Fibroblast of the conjunctiva (primary cell): ENCODE measurements around the gene YARS1.

Source experiments
- DNase-seq: peaks from one replicate; pipeline ENCODE4 v3.0.0-alpha.2; 2010; ENCODE audit warnings: low read depth

Gene YARS1

GRCh38 chr1:32765570-32766327 lies 51.4 kb downstream of the YARS1 start:
- DNase-seq: no peak

DNA sequence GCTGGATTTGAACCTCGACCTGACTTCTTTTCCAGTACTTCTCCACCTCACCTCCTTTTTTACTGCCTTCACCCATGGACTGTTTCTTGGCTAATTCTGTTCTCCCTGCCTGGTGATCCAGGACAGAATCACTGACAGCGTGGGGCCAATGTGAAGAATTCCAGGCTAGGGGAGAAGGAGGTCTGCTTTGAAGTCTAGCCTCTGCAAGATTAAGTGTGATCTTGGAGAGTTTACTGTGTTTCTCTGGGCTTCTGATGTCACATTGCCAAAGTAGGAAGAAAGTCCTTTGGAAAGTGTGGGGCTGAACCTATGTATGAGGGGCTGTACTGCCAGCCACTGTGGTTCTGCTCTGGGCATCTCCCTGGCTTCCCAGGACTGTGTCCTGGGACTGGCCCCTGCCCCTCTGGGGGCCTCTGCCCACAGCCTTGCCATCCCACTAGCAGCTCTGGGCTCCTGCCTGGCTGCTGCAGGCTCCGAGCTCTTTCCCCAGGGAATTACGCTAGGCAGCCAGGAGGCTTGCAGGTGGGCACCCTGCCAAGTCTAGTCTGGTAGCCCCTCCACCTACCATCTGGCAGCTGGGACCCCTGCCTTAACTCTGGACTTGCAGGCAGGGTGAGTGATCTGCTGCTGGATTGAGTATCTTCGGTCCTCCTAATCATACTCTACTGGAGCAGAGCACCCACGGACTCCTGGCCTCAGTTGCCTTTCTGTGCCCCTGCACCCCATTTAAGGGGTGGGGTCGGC lies 52.2 kb downstream of the YARS1 start:
- no peak for DNase-seq

GRCh38 chr1:32763221-32763620 lies 53.9 kb downstream of the YARS1 start:
- DNase-seq: no peak

DNA sequence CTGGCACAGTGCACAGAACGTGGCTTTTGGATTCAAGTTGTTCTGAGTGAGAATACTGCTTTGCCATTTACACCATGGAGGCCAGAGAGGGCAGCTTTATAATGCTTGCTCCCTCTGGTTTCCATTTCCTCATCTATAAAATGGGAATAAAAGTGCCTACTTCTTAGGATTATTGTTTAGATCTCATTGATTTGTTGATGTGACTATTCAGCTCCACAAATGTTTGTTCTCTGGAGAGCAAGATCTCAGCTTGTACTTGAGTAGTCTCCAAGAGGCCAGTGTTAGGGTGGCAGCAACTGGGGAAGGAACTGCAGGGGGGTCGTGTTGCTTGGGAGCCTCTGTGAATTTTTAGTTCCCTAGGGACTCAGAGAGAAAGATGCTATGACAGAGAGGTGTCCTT lies 55.2 kb downstream of the YARS1 start:
- DNase-seq: no peak

GRCh38 chr1:32761253-32761877 lies 55.8 kb downstream of the YARS1 start:
- no peak for DNase-seq

GRCh38 chr1:32759997-32760623 lies 57.0 kb downstream of the YARS1 start:
- DNase-seq: no peak

GRCh38 chr1:32759521-32759981 lies 57.6 kb downstream of the YARS1 start:
- no peak for DNase-seq

DNA sequence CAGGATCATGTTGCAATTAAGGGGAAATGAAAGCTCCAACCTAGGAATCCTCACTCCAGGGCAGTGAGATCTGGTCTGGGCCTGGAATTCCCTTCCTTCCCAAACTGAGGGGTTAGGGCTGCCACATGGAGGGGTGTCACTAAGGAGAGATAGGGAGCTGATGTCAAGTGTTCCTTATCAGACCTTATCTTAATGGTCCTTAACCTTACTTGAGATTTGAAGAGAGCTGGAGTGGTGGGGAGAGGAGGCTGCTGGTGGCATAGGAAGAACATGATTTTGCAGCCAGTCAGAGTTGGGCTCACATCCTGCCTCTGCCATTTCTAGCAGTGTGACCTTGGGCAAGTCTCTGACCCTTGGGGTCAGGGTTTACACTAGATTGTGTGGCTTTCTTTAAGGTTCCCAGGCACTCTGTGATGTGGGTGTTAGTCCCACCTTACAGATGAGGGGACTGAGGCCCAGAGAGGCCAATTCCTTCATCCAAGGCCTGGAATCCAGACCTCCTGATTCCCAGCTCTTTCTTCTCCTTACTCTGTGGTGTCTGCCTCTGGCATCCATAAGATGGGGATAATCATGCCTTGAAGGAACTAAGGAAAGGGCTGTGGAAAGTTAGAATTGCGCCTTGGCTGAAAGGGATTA lies 58.2 kb downstream of the YARS1 start:
- DNase-seq: no peak

- no peak for DNase-seq
Observed at GRCh38 chr1:32758177-32758794, 58.9 kb downstream of the YARS1 start.

- no peak for DNase-seq
Observed at GRCh38 chr1:32757213-32757895, 59.8 kb downstream of the YARS1 start.

DNA sequence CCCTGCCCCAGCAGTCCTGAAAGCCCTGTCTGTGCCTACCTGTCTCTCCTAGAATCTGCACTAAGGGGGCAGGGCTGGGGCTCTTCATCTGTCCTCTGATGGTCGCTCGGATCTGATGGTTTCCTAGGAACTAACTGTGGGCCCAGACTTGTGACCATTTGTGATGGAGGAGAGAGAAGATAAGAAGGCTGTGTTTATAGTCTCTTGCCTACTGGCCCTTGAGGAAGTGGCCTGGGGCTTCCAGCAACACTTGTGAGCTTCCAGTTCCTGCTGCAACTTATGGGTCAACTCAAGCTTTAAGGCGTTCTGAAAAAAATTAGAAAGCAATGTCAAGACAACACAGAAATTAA lies 61.4 kb downstream of the YARS1 start:
- no peak for DNase-seq

GRCh38 chr1:32755098-32755809 lies 61.9 kb downstream of the YARS1 start:
- no peak for DNase-seq

GRCh38 chr1:32754317-32755097 lies 62.7 kb downstream of the YARS1 start:
- DNase-seq: no peak

- no peak for DNase-seq
Observed at GRCh38 chr1:32753532-32754316, 63.4 kb downstream of the YARS1 start.

- no peak for DNase-seq
Observed at GRCh38 chr1:32749771-32750170, 67.4 kb downstream of the YARS1 start.

DNA sequence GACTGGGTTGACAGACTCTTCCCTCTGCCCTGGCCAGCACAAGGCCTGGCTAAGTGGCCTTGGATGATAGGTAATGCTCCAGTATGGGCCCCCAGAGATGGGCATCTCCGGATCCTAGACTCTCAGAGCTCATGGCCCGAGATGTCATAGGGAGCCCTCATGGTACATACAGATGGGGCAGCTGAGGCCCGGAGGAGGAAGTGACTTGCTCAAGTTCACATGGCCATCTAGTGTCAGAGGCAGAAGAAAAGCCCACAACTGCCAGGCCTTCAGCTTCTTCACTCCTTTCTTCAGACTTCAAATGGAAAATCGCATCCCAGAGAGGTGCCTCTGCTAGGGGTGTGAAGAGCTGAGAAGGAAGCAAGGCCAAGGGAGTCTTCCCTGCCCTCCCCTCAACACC lies 67.8 kb downstream of the YARS1 start:
- DNase-seq: no peak

DNA sequence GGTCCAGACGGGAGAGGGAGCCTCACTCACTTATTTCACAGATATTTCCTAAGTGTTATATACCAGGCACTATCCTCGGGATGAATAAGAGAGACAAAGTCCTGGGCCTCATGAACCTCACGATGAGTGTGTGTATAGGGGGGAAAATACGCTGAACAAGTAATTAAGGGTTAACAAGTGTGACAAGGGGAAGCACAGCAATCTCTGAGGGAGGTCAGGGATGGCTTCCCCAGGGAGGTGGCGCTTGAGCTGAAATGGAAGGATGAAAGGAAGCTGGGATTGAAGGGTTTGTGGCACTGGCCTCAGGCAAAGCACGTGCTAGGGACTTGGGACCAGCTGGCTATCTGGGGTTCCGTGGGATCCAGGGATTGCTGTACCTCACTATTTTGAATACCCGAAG lies 68.2 kb downstream of the YARS1 start:
- no peak for DNase-seq

DNA sequence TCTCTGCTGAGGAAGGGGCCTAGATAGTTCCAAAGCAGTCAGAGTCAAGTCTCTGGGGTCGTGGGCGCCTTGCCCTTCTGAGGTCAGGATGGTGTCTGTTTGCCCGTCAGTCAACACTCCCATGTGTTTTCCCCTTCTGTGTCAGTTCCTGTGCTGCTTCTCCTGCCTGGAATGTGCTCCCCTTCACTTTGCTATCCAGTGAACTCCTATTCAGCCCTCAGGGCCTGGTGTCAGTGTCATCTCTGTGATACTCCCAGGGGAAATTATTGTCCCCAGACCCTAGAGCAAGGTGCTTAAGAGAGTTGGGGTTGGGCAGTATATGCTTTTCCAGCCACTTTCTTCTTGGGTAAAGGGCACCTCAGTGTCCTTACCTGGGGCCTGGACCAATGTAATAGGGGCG lies 68.8 kb downstream of the YARS1 start:
- no peak for DNase-seq

DNA sequence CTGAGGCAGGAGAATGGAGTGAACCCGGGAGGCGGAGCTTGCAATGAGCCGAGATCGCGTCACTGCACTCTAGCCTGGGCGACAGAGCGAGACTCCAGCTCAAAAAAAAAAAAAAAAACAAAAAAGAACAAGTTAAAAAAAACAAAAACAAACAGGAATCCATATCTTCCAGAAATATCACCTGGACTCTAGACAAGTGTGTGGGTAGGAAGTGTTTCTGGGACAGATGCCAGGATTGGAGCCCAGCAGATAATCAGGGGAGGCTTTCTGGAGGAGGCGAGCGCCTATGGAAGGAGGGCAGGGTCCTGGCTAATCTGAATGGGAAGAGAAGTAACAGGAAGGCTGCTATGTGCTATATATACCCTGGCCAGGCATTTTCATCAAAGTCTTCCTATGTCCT lies 71.0 kb downstream of the YARS1 start:
- no peak for DNase-seq
